ENCODE results near the gene RND2. TPM values are rescaled to one million over a fixed set of nuclear protein-coding genes. Genes with fewer than 3 reads are reported as not detected.
"Not testable (repeated sequence)": the region's sequence is repeated elsewhere in the genome, so short reads cannot be mapped to it uniquely, and the experiment has no call there.

The RND2 gene, protein sequence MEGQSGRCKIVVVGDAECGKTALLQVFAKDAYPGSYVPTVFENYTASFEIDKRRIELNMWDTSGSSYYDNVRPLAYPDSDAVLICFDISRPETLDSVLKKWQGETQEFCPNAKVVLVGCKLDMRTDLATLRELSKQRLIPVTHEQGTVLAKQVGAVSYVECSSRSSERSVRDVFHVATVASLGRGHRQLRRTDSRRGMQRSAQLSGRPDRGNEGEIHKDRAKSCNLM
- polyA plus RNA-seq: 1.8 TPM
- long read RNA-seq, donor 1: 0 reads
- long read RNA-seq, donor 2: 0 reads
- long read RNA-seq, donor 3: 0 reads
- long read RNA-seq, donor 4: 0 reads
- long read RNA-seq, donor 5, full-length matches to known transcripts: 1 of 1 reads
- long read RNA-seq, donor 5, partial matches to known transcripts: 0 of 1 reads
- long read RNA-seq, donor 5, other reads (novel, unspliced or antisense): 0 of 1 reads
- long read RNA-seq, donor 6: 0 reads
- long read RNA-seq, donor 7, full-length matches to known transcripts: 1 of 1 reads
- long read RNA-seq, donor 7, partial matches to known transcripts: 0 of 1 reads
- long read RNA-seq, donor 7, other reads (novel, unspliced or antisense): 0 of 1 reads
- long read RNA-seq, donor 8: 0 reads
- long read RNA-seq, donor 9, full-length matches to known transcripts: 2 of 2 reads
- long read RNA-seq, donor 9, partial matches to known transcripts: 0 of 2 reads
- long read RNA-seq, donor 9, other reads (novel, unspliced or antisense): 0 of 2 reads
- long read RNA-seq, donor 10: 0 reads
- long read RNA-seq, donor 11, full-length matches to known transcripts: 1 of 1 reads
- long read RNA-seq, donor 11, partial matches to known transcripts: 0 of 1 reads
- long read RNA-seq, donor 11, other reads (novel, unspliced or antisense): 0 of 1 reads

DNA sequence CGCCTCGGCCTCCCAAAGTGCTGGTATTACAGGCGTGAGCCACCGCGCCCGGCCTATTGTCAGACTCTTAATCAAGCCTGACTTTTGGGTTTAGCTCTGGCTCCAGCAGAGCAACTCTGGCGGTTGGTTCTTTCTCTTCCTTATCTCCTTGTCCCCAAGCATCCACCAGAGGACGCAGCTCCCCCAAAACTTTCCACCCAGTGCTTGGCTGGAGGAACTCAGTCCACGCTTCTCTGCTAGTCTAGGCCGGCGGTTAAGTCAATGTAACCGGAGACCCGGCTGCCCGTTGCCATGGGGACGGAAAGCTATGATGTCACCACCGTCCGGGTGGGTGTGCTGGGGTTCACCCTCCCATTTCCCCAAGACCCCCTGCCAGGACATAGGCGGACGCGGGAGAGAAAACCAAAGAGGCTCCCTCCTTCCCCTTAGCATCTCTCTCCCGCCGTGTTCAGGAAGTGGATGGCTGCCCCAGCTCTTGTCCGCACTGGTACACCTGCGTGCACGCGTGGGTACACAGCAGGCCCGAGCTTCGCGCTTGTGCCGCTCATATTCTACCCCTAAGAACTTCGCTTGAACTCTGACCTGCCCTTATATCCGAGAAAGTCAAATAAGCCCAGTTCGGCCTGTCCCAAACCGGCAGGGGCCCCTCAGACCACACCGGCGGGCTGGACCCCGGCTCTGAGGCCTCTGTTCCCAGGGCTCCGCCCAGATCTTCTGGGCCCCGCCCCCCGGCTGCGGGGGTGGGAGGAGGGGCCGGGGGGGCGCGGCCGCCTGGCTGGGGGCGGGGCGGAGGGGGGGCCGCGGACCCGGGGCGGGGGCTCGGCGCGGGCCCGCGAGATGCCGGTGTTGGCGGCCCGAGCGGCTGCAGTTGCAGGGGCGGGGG lies at the start of gene RND2:
Gene RND2, plus strand, starts transcription at position 825 of the 883 bp plus-strand sequence. CDS start 117 bp downstream, outside the sequence.
- peaks cover 17% of the 10 kb centered on the region for H3K4me1 ChIP-seq (ENCODE audit: control insufficient read depth, insufficient read depth, low read length)
- H3K27me3 ChIP-seq (ENCODE audit: control insufficient read depth, insufficient read depth, low read length): no peaks in the 10 kb centered on the region
- peak within 1 kb of the TSS; percentile 58 for H3K27ac ChIP-seq (ENCODE audit: low read length)
- no CpG with 5 or more reads among the region's 61 CpGs for WGBS (ENCODE audit: insufficient coverage, low lambda C conversion rate)
- H3K4me3 ChIP-seq (ENCODE audit: low read length): peak within 1 kb of the TSS; percentile 66
- no peaks in the 10 kb centered on the region for H3K9me3 ChIP-seq (ENCODE audit: control insufficient read depth, low read depth, low read length)
- peak; percentile 88 for DNase-seq
- no peaks in the 10 kb centered on the region for H3K36me3 ChIP-seq (ENCODE audit: control insufficient read depth, insufficient read depth, low read length)

GRCh38 chr17:42975265-42975664 lies 49.8 kb upstream of the RND2 start:
- peaks cover 5% of the 10 kb centered on the region for H3K4me1 ChIP-seq (ENCODE audit: control insufficient read depth, insufficient read depth, low read length)
- WGBS (ENCODE audit: insufficient coverage, low lambda C conversion rate): 21% methylated on average over 2 of the region's 2 CpGs
- H3K9me3 ChIP-seq (ENCODE audit: control insufficient read depth, low read depth, low read length): no peaks in the 10 kb centered on the region
- H3K27ac ChIP-seq (ENCODE audit: low read length): no peak overlapping the region
- no peaks in the 10 kb centered on the region for H3K27me3 ChIP-seq (ENCODE audit: control insufficient read depth, insufficient read depth, low read length)
- DNase-seq: no peak
- no peaks in the 10 kb centered on the region for H3K36me3 ChIP-seq (ENCODE audit: control insufficient read depth, insufficient read depth, low read length)
- H3K4me3 ChIP-seq (ENCODE audit: low read length): no peak overlapping the region

GRCh38 chr17:42975701-42976100 lies 49.3 kb upstream of the RND2 start:
- not testable (repeated sequence) for H3K4me1 ChIP-seq (ENCODE audit: control insufficient read depth, insufficient read depth, low read length); H3K27me3 ChIP-seq (ENCODE audit: control insufficient read depth, insufficient read depth, low read length); H3K4me3 ChIP-seq (ENCODE audit: low read length); DNase-seq; H3K27ac ChIP-seq (ENCODE audit: low read length); H3K9me3 ChIP-seq (ENCODE audit: control insufficient read depth, low read depth, low read length); H3K36me3 ChIP-seq (ENCODE audit: control insufficient read depth, insufficient read depth, low read length)
- WGBS (ENCODE audit: insufficient coverage, low lambda C conversion rate): 98% methylated on average over 7 of the region's 16 CpGs

DNA sequence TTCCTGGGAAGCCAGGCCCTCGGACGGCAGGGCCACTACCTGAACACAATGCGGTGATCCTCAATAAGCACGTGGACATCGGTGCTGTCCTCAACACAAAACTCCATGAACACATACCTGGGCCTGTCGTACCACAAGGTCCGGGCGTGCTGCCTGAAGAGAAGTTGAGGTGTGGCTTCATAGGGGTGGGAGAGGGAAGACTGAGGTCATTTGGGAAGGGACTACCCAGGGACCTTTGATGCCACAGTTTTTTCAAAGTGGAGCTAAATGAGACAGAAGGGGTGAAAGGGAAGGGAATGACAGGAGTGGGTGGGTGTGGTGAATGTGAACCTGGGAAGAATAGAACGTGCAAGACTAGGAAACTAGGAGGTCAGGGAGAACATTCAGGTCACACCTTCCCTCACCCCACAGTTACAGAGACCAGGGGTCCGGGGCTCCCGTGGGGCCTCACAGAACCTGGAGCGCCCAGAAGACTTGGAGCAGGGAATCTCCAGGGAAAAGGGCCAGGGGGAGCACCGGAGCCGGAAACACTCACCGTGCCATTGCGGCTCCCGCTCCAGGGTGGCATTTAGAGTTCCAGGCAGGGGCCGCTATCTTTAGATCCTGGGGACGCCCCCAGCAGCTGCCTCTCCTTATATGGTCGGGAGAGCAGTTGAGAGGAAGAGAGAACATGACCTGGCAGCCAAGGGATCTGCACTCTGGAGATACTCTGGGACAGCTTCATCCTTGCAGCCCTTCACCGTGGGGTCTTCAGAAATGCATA lies 45.3 kb upstream of the RND2 start, which contains the start of gene PTGES3L:
Gene PTGES3L, minus strand, starts transcription at position 570 of the 763 bp plus-strand sequence. Its CDS starts 27 bp downstream, at position 543.
- Histone ChIP-seq H3K27ac (ENCODE audit: low read length) (peak within 1 kb of the TSS; percentile 85), H3K4me1 (ENCODE audit: control insufficient read depth, insufficient read depth, low read length) (peaks cover 13% of the 10 kb centered on the region), H3K9me3 (ENCODE audit: control insufficient read depth, low read depth, low read length) (no peaks in the 10 kb centered on the region), H3K4me3 (ENCODE audit: low read length) (peak within 1 kb of the TSS; percentile 91), H3K27me3 (ENCODE audit: control insufficient read depth, insufficient read depth, low read length) (no peaks in the 10 kb centered on the region), H3K36me3 (ENCODE audit: control insufficient read depth, insufficient read depth, low read length) (no peaks in the 10 kb centered on the region)
- WGBS (ENCODE audit: insufficient coverage, low lambda C conversion rate): no CpG with 5 or more reads among the region's 21 CpGs
- peak; percentile 36 to 73 for DNase-seq

- peaks cover 13% of the 10 kb centered on the region for H3K4me1 ChIP-seq (ENCODE audit: control insufficient read depth, insufficient read depth, low read length)
- peak within 1 kb of the TSS; percentile 85 for H3K27ac ChIP-seq (ENCODE audit: low read length)
- peak within 1 kb of the TSS; percentile 91 for H3K4me3 ChIP-seq (ENCODE audit: low read length)
- WGBS (ENCODE audit: insufficient coverage, low lambda C conversion rate): no CpG with 5 or more reads among the region's 39 CpGs
- H3K27me3 ChIP-seq (ENCODE audit: control insufficient read depth, insufficient read depth, low read length): no peaks in the 10 kb centered on the region
- H3K9me3 ChIP-seq (ENCODE audit: control insufficient read depth, low read depth, low read length): no peaks in the 10 kb centered on the region
- H3K36me3 ChIP-seq (ENCODE audit: control insufficient read depth, insufficient read depth, low read length): no peaks in the 10 kb centered on the region
- DNase-seq: peak; percentile 95
Measured at GRCh38 chr17:42980274-42980765, 44.7 kb upstream of the RND2 start, which contains the start of gene RUNDC1. Gene RUNDC1, plus strand, starts transcription at chr17:42980565. Its CDS starts 12 bp downstream, at chr17:42980577.

GRCh38 chr17:42980766-42981397 lies 44.1 kb upstream of the RND2 start:
- DNase-seq: peak; percentile 43 to 75
- no peaks in the 10 kb centered on the region for H3K9me3 ChIP-seq (ENCODE audit: control insufficient read depth, low read depth, low read length)
- H3K36me3 ChIP-seq (ENCODE audit: control insufficient read depth, insufficient read depth, low read length): peaks cover 4% of the 10 kb centered on the region
- H3K4me1 ChIP-seq (ENCODE audit: control insufficient read depth, insufficient read depth, low read length): peaks cover 13% of the 10 kb centered on the region
- no CpG with 5 or more reads among the region's 67 CpGs for WGBS (ENCODE audit: insufficient coverage, low lambda C conversion rate)
- peak overlapping the region; percentile 85 for H3K27ac ChIP-seq (ENCODE audit: low read length)
- H3K27me3 ChIP-seq (ENCODE audit: control insufficient read depth, insufficient read depth, low read length): no peaks in the 10 kb centered on the region
- H3K4me3 ChIP-seq (ENCODE audit: low read length): peak overlapping the region; percentile 91

- H3K27me3 ChIP-seq (ENCODE audit: control insufficient read depth, insufficient read depth, low read length): no peaks in the 10 kb centered on the region
- H3K4me1 ChIP-seq (ENCODE audit: control insufficient read depth, insufficient read depth, low read length): peaks cover 13% of the 10 kb centered on the region
- H3K9me3 ChIP-seq (ENCODE audit: control insufficient read depth, low read depth, low read length): no peaks in the 10 kb centered on the region
- DNase-seq: no peak
- H3K4me3 ChIP-seq (ENCODE audit: low read length): no peak overlapping the region
- H3K27ac ChIP-seq (ENCODE audit: low read length): no peak overlapping the region
- H3K36me3 ChIP-seq (ENCODE audit: control insufficient read depth, insufficient read depth, low read length): peaks cover 15% of the 10 kb centered on the region
Measured at GRCh38 chr17:42982266-42982665, 42.8 kb upstream of the RND2 start.

- Histone ChIP-seq H3K4me1 (ENCODE audit: control insufficient read depth, insufficient read depth, low read length) (peaks cover 8% of the 10 kb centered on the region), H3K9me3 (ENCODE audit: control insufficient read depth, low read depth, low read length) (no peaks in the 10 kb centered on the region), H3K4me3 (ENCODE audit: low read length) (no peak overlapping the region), H3K36me3 (ENCODE audit: control insufficient read depth, insufficient read depth, low read length) (peaks cover 43% of the 10 kb centered on the region), H3K27ac (ENCODE audit: low read length) (no peak overlapping the region), H3K27me3 (ENCODE audit: control insufficient read depth, insufficient read depth, low read length) (no peaks in the 10 kb centered on the region)
- DNase-seq: no peak
- 0% methylated on average over 1 of the region's 1 CpG for WGBS (ENCODE audit: insufficient coverage, low lambda C conversion rate)
Measured at GRCh38 chr17:42985225-42985624, 39.8 kb upstream of the RND2 start.

DNA sequence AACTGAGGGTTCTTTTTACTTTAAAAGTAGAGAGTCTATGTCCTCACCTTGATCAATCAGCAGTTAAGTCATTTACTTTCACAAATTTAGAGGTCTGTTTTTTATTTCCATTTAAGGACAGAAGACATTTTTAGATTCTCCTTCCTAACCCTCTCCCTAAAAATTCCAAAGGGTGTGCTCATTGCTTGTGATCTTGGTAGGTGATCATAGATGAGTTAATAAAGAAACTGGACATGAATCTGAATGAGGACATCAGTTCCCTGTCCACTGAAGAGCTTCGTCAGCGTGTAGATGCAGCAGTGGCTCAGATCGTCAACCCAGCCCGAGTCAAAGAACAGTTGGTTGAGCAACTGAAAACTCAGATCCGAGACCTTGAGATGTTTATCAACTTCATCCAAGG lies 35.9 kb upstream of the RND2 start:
- no CpG with 5 or more reads among the region's 5 CpGs for WGBS (ENCODE audit: insufficient coverage, low lambda C conversion rate)
- DNase-seq: no peak
- Histone ChIP-seq H3K4me3 (ENCODE audit: low read length) (no peak overlapping the region), H3K36me3 (ENCODE audit: control insufficient read depth, insufficient read depth, low read length) (peaks cover 68% of the 10 kb centered on the region), H3K27me3 (ENCODE audit: control insufficient read depth, insufficient read depth, low read length) (no peaks in the 10 kb centered on the region), H3K4me1 (ENCODE audit: control insufficient read depth, insufficient read depth, low read length) (no peaks in the 10 kb centered on the region), H3K9me3 (ENCODE audit: control insufficient read depth, low read depth, low read length) (no peaks in the 10 kb centered on the region), H3K27ac (ENCODE audit: low read length) (no peak overlapping the region)
